NB4 (cell line): ENCODE data around the gene RAB3C.

Experiments used
- DNase-seq: peaks from one replicate; pipeline ENCODE4 v3.0.0; 2010; ENCODE audit warnings: low read depth
- H3K4me3 ChIP-seq: one replicate; pipeline ENCODE4 v1.5.1; 2011; ENCODE audit warnings: mild to moderate bottlenecking, low read depth, low read length, moderate library complexity
- MYC ChIP-seq: IDR thresholded peaks from 2 replicates; pipeline ENCODE4 v1.6.1; 2011; ENCODE audit warnings: low read depth, low read length
- POLR2A ChIP-seq: IDR thresholded peaks from 2 replicates; pipeline ENCODE4 v1.6.1; 2011; ENCODE audit warnings: mild to moderate bottlenecking; ENCODE audit not compliant: insufficient read length; ENCODE audit errors: extremely low read depth
- TF ChIP-seq, protein P1 (sequence below): IDR thresholded peaks from one replicate; pipeline ENCODE4 v1.5.1; 2012; ENCODE audit warnings: low read depth, low read length
- TF ChIP-seq, protein P2 (sequence below): IDR thresholded peaks from 2 replicates; pipeline ENCODE4 v1.6.1; 2011; ENCODE audit warnings: low read depth, low read length

RAB3C gene

DNA sequence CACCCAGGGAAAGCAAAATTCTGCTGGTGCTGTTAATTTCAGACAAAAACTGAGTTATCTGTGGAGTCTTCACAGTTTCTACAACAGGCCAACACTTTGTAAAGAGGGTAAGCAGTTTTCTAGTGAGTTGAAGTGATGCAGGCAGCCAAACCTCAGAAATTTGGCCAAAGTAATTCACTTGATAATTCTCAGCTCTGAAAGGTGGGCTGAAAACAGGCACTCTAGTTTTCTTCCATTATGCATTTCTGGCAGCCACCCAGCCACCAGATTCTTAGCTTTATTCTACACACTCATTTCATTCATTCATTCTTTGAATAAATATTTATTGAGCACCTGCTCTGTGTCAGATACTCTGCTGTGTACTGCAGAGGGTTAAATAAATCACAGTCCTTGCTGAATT is 184.2 kb downstream of the RAB3C start:
- TF ChIP-seq POLR2A (no peak), MYC (no peak)
- TF ChIP-seq, protein P1, sequence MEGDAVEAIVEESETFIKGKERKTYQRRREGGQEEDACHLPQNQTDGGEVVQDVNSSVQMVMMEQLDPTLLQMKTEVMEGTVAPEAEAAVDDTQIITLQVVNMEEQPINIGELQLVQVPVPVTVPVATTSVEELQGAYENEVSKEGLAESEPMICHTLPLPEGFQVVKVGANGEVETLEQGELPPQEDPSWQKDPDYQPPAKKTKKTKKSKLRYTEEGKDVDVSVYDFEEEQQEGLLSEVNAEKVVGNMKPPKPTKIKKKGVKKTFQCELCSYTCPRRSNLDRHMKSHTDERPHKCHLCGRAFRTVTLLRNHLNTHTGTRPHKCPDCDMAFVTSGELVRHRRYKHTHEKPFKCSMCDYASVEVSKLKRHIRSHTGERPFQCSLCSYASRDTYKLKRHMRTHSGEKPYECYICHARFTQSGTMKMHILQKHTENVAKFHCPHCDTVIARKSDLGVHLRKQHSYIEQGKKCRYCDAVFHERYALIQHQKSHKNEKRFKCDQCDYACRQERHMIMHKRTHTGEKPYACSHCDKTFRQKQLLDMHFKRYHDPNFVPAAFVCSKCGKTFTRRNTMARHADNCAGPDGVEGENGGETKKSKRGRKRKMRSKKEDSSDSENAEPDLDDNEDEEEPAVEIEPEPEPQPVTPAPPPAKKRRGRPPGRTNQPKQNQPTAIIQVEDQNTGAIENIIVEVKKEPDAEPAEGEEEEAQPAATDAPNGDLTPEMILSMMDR = no peak
- TF ChIP-seq, protein P2, sequence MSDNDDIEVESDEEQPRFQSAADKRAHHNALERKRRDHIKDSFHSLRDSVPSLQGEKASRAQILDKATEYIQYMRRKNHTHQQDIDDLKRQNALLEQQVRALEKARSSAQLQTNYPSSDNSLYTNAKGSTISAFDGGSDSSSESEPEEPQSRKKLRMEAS = no peak
- no peak overlapping the region for H3K4me3 ChIP-seq
- DNase-seq = no peak

DNA sequence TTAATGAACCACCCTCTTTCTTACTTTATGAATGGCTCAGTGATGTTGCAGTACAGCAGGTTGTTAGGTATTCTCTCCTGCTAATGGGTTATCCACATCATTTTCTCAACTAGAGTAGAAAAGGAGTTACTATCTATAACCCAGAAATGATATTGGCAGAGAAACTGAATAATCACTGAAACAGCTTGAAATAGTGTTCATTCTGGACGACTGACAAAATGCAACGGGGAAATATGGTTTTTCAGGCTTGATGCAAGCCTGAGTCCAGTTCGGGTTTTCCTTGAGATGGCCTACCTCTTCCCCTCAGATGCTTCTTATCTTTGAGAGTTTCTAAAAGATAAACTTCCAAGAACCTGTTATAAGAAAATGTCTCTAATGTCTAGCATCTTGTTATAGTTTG is 187.3 kb downstream of the RAB3C start:
- TF ChIP-seq POLR2A = no peak
- TF ChIP-seq, protein P1 = no peak
- TF ChIP-seq, protein P2 = no peak
- TF ChIP-seq MYC = no peak
- DNase-seq = no peak
- no peak overlapping the region for H3K4me3 ChIP-seq

DNA sequence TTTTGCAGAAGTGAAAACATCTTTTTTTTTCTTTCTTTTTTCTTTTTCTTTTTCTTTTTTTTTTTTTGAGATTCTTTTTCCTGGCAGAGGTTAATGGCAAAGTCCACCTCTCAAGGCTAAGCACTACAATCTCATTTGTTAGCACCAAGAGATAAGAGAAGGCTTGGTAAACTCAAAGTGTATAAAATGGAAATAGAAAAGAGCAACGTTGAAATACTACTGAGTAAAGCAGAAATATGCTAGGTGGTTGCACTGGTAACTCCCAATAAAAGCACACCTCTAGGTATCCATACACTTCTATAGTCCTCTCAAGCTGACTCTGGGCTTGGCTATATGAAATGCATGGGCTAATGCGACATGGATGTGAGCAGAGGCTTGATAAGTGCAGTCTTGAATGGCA is 188.9 kb downstream of the RAB3C start:
- DNase-seq = no peak
- TF ChIP-seq MYC = no peak
- TF ChIP-seq POLR2A = no peak
- TF ChIP-seq, protein P2 = no peak
- TF ChIP-seq, protein P1 = no peak
- H3K4me3 ChIP-seq = no peak overlapping the region

DNA sequence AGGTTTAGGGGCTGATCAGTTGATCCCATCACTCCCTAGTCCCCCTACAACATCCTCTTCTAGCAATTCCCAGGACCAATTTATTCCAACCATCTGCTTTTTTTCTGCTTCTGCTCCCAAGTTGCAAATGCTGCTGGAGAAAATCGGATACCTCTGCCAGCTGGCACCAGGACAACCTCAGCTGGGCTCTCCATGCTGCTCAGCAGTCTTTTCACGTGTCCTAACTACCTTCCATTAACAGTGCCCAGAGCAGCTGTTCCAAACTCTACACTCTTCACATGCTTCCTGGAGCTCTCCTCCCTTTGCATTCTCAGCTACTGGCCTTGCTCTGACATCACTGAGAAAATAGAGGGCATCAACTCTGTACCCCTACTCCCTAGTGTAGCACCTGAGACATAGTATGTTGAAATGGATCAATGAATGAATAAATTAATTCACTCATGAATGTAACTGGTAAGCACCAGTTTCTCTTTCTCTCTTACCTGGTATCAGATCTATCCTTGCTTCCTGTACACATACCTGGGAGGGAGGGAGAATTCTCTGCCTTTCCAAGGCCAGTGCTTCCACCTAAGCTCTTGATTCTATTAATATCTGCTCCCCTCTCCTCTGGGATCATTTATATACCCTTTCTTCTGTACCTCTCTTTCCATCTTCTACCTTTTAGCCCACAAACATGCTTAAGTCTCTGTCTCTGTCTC is 191.0 kb downstream of the RAB3C start:
- no peak for DNase-seq
- no peak overlapping the region for H3K4me3 ChIP-seq
- TF ChIP-seq MYC (no peak), POLR2A (no peak)
- TF ChIP-seq, protein P1 = no peak
- TF ChIP-seq, protein P2 = no peak

DNA sequence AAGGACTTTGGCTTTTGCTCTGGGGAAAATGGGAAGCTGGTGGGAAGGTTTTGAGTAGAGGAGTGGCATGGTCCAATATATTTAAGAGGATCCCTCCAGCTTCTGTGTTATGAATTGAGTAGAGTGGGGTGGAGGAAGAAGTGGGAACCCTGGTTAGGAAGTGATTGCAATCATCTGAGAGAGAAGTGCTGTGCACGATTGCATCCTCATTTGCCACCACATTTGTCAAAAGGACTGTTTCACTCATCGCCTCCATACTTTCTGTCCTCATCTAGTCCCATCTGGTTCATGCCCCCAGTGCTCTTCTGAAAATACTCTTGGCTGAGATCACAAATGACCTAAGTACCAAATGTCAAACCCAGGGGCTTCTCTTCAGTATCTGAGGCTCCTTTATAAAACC is 192.1 kb downstream of the RAB3C start:
- DNase-seq = no peak
- no peak overlapping the region for H3K4me3 ChIP-seq
- TF ChIP-seq, protein P1 = no peak

DNA sequence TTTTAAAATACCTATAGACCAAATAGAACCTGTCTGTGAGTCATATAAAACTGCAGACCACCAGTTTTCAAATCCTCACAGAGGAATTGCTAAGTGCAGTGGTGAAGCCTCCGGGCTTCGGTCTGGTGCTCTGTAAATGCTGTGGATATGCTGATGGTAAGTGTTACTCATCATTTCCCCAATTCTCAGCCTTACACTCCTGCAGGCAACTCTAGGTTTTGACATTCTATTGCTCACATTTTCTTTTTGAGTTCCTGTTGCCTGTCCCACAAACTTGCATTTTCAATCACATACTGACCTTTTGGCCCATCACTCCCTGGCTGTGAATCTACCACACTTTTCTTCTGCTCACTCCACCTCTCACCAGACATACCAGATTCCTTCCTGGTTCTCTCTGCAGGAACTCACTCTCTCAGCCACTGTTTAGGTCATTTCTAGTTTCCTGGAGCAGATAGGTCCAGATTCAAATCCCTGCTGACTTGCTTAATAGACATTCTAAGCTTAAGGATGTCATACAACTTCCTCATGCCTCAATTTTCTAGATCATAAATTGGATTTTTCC is 192.9 kb downstream of the RAB3C start:
- no peak for DNase-seq
- H3K4me3 ChIP-seq = no peak overlapping the region
- TF ChIP-seq, protein P2 = no peak
- TF ChIP-seq, protein P1 = no peak
- TF ChIP-seq POLR2A (no peak), MYC (no peak)
